ENCODE measurements around the gene ETFA. TPM values are rescaled to one million over a fixed set of nuclear protein-coding genes. Genes with fewer than 3 reads are reported as not detected.
"Not testable (repeated sequence)": the region's sequence is repeated elsewhere in the genome, so short reads cannot be mapped to it uniquely, and the experiment has no call there.

ETFA gene
- total RNA-seq, 1 donor from 2014 or later = 31.7 TPM

- TF ChIP-seq CTCF (IDR thresholded peaks at IDR 0.05) = no peak
- Histone ChIP-seq H3K9me3 (no peaks in the 10 kb centered on the region), H3K27ac (no peak overlapping the region), H3K4me3 (no peak overlapping the region), H3K27me3 (no peaks in the 10 kb centered on the region), H3K36me3 (no peaks in the 10 kb centered on the region), H3K4me1 (no peaks in the 10 kb centered on the region)
- DNase-seq (ENCODE audit: low spot score in 2 of 2) = no peak
- intact Hi-C loops (cut with DNase I) = no loop called here
Observed at GRCh38 chr15:76324066-76324465, 12.8 kb upstream of the ETFA start.

GRCh38 chr15:76321602-76322001 is 10.3 kb upstream of the ETFA start:
- H3K4me1 ChIP-seq = no peaks in the 10 kb centered on the region
- DNase-seq (ENCODE audit: low spot score in 2 of 2) = no peak
- intact Hi-C loops (cut with DNase I) = no loop called here

GRCh38 chr15:76321171-76321570 is 9.9 kb upstream of the ETFA start:
- TF ChIP-seq CTCF (IDR thresholded peaks at IDR 0.05) = no peak
- H3K36me3 ChIP-seq = no peaks in the 10 kb centered on the region
- no peak for DNase-seq (ENCODE audit: low spot score in 2 of 2)
- H3K9me3 ChIP-seq = no peaks in the 10 kb centered on the region
- H3K4me1 ChIP-seq = no peaks in the 10 kb centered on the region
- H3K27ac ChIP-seq = no peak overlapping the region
- no peak overlapping the region for H3K4me3 ChIP-seq
- intact Hi-C loops (cut with DNase I) = no loop called here
- H3K27me3 ChIP-seq = no peaks in the 10 kb centered on the region

More at GRCh38 chr15:76321602-76322001, 10.3 kb upstream of the ETFA start:
- no peak overlapping the region for H3K27ac ChIP-seq
- no peaks in the 10 kb centered on the region for H3K9me3 ChIP-seq
- no peaks in the 10 kb centered on the region for H3K27me3 ChIP-seq
- no peak for TF ChIP-seq CTCF (IDR thresholded peaks at IDR 0.05)
- H3K36me3 ChIP-seq = no peaks in the 10 kb centered on the region
- no peak overlapping the region for H3K4me3 ChIP-seq

- no peak for TF ChIP-seq CTCF (IDR thresholded peaks at IDR 0.05)
- no peak for DNase-seq (ENCODE audit: low spot score in 2 of 2)
- H3K9me3 ChIP-seq = no peaks in the 10 kb centered on the region
- no peaks in the 10 kb centered on the region for H3K4me1 ChIP-seq
- H3K4me3 ChIP-seq = no peak overlapping the region
- no peaks in the 10 kb centered on the region for H3K36me3 ChIP-seq
- intact Hi-C loops (cut with DNase I) = no loop called here
- H3K27me3 ChIP-seq = no peaks in the 10 kb centered on the region
- H3K27ac ChIP-seq = no peak overlapping the region
Observed at GRCh38 chr15:76320012-76320411, 8.7 kb upstream of the ETFA start.

- Histone ChIP-seq H3K4me1 (peaks cover 0 to 8% of the 10 kb centered on the region in 2 donors), H3K9me3 (no peaks in the 10 kb centered on the region), H3K4me3 (no peak overlapping the region), H3K27ac (no peak overlapping the region), H3K27me3 (no peaks in the 10 kb centered on the region), H3K36me3 (no peaks in the 10 kb centered on the region)
- intact Hi-C loops (cut with DNase I) = no loop called here
- no peak for TF ChIP-seq CTCF (IDR thresholded peaks at IDR 0.05)
- no peak for DNase-seq (ENCODE audit: low spot score in 2 of 2)
Observed at GRCh38 chr15:76313731-76314130, 2.5 kb upstream of the ETFA start.

GRCh38 chr15:76313175-76313567 is 1.9 kb upstream of the ETFA start:
- H3K27me3 ChIP-seq; H3K36me3 ChIP-seq; H3K27ac ChIP-seq; DNase-seq (ENCODE audit: low spot score in 2 of 2); H3K4me3 ChIP-seq; H3K4me1 ChIP-seq; intact Hi-C loops (cut with DNase I); H3K9me3 ChIP-seq: not testable (repeated sequence)
